Mesodermal cell (in vitro differentiated cells): ENCODE measurements around the gene PLA2G2D.

Source experiments
- H3K27ac ChIP-seq: 2 replicates; pipeline ENCODE4 v1.7.0; 2013; ENCODE audit warnings: mild to moderate bottlenecking, low read depth, low read length, moderate library complexity; ENCODE audit not compliant: severe bottlenecking
- H3K36me3 ChIP-seq: 2 replicates; pipeline ENCODE4 v1.7.1; 2013; ENCODE audit warnings: mild to moderate bottlenecking, low read length, moderate library complexity; ENCODE audit not compliant: control insufficient read depth, insufficient read depth
- H3K4me1 ChIP-seq: one replicate; pipeline ENCODE4 v1.7.1; 2013; ENCODE audit warnings: mild to moderate bottlenecking, low read length; ENCODE audit not compliant: insufficient read depth, control insufficient read depth, poor library complexity, severe bottlenecking
- H3K4me3 ChIP-seq: 2 replicates; pipeline ENCODE4 v1.7.0; 2013; ENCODE audit warnings: low read length, control low read depth, mild to moderate bottlenecking; ENCODE audit not compliant: insufficient read depth, poor library complexity, severe bottlenecking; ENCODE audit errors: extremely low read depth
- H3K9me3 ChIP-seq: 2 replicates; pipeline ENCODE4 v1.7.1; 2013; ENCODE audit warnings: mild to moderate bottlenecking, low read length, moderate library complexity; ENCODE audit not compliant: control insufficient read depth
- WGBS, 2 experiments: methylation state at CpG; one replicate each; pipeline ENCODE4 v1.1.5; 2013; ENCODE audit warnings: missing lambda C conversion rate in 2 of 2; ENCODE audit not compliant: insufficient coverage in 2 of 2; 5-methylcytosine and 5-hydroxymethylcytosine counted together

PLA2G2D gene

GRCh38 chr1:20142001-20142710, 22.8 kb upstream of the PLA2G2D start:
- no peaks in the 10 kb centered on the region for H3K9me3 ChIP-seq
- no peak overlapping the region for H3K4me3 ChIP-seq
- H3K4me1 ChIP-seq = no peaks in the 10 kb centered on the region
- H3K36me3 ChIP-seq = no peaks in the 10 kb centered on the region
- 82 to 89% methylated on average over 10 to 11 of the region's 13 CpGs for WGBS, 2 experiments
- H3K27ac ChIP-seq = no peak overlapping the region

DNA sequence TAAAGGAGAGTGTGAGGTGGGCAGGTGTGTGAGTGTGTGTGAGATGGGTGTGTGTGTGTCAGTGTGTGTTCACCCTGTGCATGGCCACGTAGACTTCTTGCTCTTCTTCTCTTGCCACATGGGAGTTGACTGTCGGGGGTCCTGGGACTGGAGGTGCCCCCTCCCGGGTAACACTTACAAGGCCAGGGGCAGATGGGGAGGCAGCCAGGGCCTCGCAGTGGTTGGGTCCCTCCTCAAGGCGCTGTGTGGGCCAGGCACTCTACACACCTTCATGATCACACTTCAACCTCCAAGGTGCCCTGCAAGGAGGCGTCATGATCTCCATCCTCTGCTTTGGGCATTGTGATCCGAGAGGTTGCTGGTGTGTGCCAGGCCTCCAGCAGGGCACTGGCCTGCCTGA, 22.1 kb upstream of the PLA2G2D start:
- no peaks in the 10 kb centered on the region for H3K9me3 ChIP-seq
- H3K27ac ChIP-seq = no peak overlapping the region
- no peak overlapping the region for H3K4me3 ChIP-seq
- 80 to 88% methylated on average over 5 to 7 of the region's 7 CpGs for WGBS, 2 experiments
- no peaks in the 10 kb centered on the region for H3K36me3 ChIP-seq
- H3K4me1 ChIP-seq = no peaks in the 10 kb centered on the region

DNA sequence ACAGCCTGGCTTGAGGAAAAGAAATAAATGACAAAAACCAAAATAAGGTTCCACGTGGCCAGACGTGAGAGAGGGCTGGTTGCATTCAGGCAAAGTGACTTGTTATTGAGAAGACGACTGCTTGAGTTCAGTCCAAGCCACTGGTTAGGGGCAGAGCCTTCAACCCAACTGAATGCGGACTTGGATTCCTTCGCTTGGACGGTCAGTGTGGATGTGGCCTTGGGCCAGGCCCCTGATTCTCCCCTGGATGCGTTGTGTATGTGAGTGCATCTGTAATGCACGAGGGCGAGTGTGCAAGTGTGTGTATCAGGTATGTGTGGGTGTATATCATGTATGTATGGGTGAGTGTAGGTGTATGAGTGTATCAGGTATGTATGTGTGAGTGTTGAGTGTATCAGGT, 21.7 kb upstream of the PLA2G2D start:
- H3K27ac ChIP-seq = no peak overlapping the region
- H3K4me1 ChIP-seq = no peaks in the 10 kb centered on the region
- no peaks in the 10 kb centered on the region for H3K9me3 ChIP-seq
- H3K36me3 ChIP-seq = no peaks in the 10 kb centered on the region
- no peak overlapping the region for H3K4me3 ChIP-seq
- 88 to 92% methylated on average over 6 to 9 of the region's 9 CpGs for WGBS, 2 experiments

DNA sequence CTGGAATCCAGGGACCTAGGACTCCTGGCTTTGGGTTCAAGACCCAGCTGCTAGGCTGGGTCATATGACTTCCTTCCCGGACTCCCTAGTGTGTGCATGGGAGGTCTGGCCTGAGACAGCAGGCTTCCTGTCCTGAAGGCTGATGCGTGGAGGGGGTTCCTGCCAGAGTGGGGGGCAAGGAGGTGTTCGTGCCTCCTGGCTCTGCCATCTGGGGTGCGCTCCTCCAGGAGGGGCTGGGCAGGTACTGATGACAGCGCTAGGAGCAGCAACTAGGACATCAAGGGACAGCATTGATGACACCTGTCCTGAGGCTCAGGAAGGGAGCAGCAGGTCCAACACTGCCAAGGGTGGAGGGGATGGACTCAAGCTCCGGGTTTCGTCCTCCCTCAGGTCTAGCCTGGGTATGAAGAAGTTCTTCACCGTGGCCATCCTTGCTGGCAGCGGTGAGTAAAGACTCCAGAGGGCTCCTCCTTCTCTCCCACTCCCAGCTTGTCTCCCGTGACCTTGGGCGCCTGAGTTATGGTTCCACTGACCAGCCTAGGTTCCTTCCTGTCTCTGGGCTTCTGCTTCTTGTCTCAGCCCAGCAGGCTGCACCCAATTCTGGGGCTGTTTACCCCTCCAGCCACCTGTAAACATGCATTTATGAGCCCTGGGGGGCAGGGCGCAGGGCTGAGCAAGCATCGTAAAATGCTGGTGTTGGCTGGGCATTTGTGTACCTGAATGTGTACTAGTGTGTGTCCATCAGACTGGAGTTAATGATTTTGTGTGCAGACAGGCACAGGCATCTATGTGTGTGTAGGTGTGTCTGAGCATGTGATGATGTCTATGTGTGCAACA, 20.7 kb upstream of the PLA2G2D start:
- no peaks in the 10 kb centered on the region for H3K4me1 ChIP-seq
- WGBS, 2 experiments = 92 to 96% methylated on average over 11 to 12 of the region's 13 CpGs
- H3K27ac ChIP-seq = no peak overlapping the region
- no peaks in the 10 kb centered on the region for H3K36me3 ChIP-seq
- H3K4me3 ChIP-seq = no peak overlapping the region
- no peaks in the 10 kb centered on the region for H3K9me3 ChIP-seq

GRCh38 chr1:20138961-20139550, 19.7 kb upstream of the PLA2G2D start, which contains the start of gene PLA2G2F:
PLA2G2F (plus strand) TSS chr1:20139323; CDS start chr1:20139428, 105 bp downstream.
- Histone ChIP-seq H3K36me3 (no peaks in the 10 kb centered on the region), H3K4me3 (no peak within 1 kb of the TSS), H3K4me1 (no peaks in the 10 kb centered on the region), H3K27ac (no peak within 1 kb of the TSS), H3K9me3 (no peaks in the 10 kb centered on the region)
- 91 to 96% methylated on average over 5 to 6 of the region's 9 CpGs for WGBS, 2 experiments

DNA sequence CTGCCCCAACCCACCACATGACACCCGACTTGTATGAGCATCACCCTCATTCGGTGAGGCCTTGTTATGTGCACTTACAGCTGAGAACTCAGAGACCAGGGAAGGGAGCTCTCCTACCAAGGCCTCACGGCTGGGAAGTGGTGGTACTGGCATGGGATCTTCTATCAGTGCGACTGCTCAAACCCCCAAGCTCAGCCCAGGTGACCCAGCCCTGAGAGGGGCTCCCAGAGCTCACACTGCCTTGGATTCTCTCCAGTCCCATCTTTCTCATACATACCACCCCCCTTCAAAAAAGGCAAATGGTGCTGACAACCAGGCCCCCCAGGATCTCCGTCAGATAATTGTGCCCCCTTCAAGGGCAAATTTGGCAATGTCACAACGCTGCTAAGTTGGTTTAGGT, 19.0 kb upstream of the PLA2G2D start:
- WGBS, 2 experiments = 89 to 90% methylated on average over 3 to 6 of the region's 6 CpGs
- H3K4me1 ChIP-seq = no peaks in the 10 kb centered on the region
- H3K27ac ChIP-seq = no peak overlapping the region
- no peaks in the 10 kb centered on the region for H3K9me3 ChIP-seq
- H3K4me3 ChIP-seq = no peak overlapping the region
- H3K36me3 ChIP-seq = no peaks in the 10 kb centered on the region

GRCh38 chr1:20137604-20138003, 18.3 kb upstream of the PLA2G2D start:
- Histone ChIP-seq H3K36me3 (no peaks in the 10 kb centered on the region), H3K4me1 (no peaks in the 10 kb centered on the region), H3K9me3 (no peaks in the 10 kb centered on the region), H3K27ac (no peak overlapping the region), H3K4me3 (no peak overlapping the region)
- 100% methylated on average over 1 of the region's 1 CpG; no CpG with 5 or more reads in 1 of the 2 experiments for WGBS, 2 experiments

GRCh38 chr1:20137055-20137454, 17.7 kb upstream of the PLA2G2D start:
- H3K4me3 ChIP-seq = no peak overlapping the region
- no peaks in the 10 kb centered on the region for H3K9me3 ChIP-seq
- no peak overlapping the region for H3K27ac ChIP-seq
- WGBS, 2 experiments = 86 to 88% methylated on average over 2 to 4 of the region's 4 CpGs
- H3K4me1 ChIP-seq = no peaks in the 10 kb centered on the region
- no peaks in the 10 kb centered on the region for H3K36me3 ChIP-seq

DNA sequence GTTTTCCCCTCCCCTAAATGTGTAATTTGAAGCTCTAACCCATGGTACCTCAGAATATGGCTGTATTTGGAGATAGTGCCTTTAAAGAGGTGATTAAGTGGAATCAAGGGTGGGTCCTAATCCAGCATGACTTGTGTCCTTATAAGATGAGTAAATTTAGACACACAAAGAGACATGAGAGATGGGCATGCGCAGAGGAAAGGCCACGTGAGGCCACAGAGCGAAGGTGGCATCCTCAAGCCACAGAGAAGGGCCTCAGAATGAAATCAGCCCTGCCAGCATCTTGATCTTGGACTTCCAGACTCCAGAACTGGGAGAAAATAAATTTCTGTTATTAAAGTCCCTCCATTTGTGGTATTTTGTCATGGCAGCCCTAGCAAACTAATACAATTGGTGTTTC, 16.9 kb upstream of the PLA2G2D start:
- Histone ChIP-seq H3K27ac (no peak overlapping the region), H3K4me3 (no peak overlapping the region), H3K36me3 (no peaks in the 10 kb centered on the region), H3K9me3 (no peaks in the 10 kb centered on the region), H3K4me1 (no peaks in the 10 kb centered on the region)
- WGBS, 2 experiments = 85 to 96% methylated on average over 3 of the region's 3 CpGs

GRCh38 chr1:20134995-20135394, 15.7 kb upstream of the PLA2G2D start:
- no peak overlapping the region for H3K27ac ChIP-seq
- no peaks in the 10 kb centered on the region for H3K4me1 ChIP-seq
- H3K4me3 ChIP-seq = no peak overlapping the region
- H3K9me3 ChIP-seq = peaks cover 4% of the 10 kb centered on the region
- WGBS, 2 experiments = 100% methylated on average over 1 of the region's 3 CpGs; no CpG with 5 or more reads in 1 of the 2 experiments
- H3K36me3 ChIP-seq = no peaks in the 10 kb centered on the region
